Measurements from ENCODE around the gene PMM2.

DNA sequence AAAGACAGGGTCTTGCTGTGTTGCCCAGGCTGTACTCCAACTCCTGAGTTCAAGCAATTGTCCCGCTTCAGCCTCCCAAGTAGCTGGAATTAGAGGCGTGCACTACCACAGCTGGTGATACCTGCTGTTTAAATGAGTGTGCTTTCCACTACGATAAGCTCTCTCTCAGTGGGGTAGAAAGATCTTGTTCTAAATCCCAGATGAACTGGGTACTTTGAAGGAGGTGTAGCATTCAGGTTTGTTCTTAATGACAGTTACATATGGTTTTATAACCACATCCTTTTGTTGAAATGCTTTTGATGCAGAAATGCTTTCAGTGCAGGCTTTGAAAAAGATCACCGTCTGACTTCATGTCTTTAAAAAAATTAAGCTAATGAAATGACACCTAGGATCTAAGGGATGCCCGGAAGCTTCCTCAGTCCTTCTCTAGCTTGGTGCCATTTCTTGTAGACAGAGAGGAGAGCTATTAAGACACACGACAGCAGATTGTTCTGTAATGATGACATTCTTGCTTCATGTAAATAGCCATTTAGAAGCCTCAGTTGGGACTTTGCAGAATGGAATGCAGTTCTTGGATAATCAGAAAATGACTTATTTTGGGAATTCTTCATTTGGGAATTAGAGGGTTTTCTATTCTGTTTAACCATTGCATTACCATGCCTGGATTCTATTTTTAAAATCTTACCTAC is 19.5 kb downstream of the PMM2 start:
- TF ChIP-seq SIN3A (IDR thresholded peaks at IDR 0.05; ENCODE audit: low read depth) = no peak
- TF ChIP-seq, protein P1, sequence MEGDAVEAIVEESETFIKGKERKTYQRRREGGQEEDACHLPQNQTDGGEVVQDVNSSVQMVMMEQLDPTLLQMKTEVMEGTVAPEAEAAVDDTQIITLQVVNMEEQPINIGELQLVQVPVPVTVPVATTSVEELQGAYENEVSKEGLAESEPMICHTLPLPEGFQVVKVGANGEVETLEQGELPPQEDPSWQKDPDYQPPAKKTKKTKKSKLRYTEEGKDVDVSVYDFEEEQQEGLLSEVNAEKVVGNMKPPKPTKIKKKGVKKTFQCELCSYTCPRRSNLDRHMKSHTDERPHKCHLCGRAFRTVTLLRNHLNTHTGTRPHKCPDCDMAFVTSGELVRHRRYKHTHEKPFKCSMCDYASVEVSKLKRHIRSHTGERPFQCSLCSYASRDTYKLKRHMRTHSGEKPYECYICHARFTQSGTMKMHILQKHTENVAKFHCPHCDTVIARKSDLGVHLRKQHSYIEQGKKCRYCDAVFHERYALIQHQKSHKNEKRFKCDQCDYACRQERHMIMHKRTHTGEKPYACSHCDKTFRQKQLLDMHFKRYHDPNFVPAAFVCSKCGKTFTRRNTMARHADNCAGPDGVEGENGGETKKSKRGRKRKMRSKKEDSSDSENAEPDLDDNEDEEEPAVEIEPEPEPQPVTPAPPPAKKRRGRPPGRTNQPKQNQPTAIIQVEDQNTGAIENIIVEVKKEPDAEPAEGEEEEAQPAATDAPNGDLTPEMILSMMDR (IDR thresholded peaks at IDR 0.05 in 2 of 3, conservative IDR thresholded peaks at IDR 0.05 in 1 of 3; ENCODE audit: borderline replicate concordance in 1 of 3, insufficient read depth in 1 of 3, low read depth in 2 of 3, low read length in 2 of 3) = no peak

All from HCT116 (cell line).